IMR-90 (cell line): ENCODE measurements around the gene CLPTM1L.

ENCODE experiments used
- BHLHE40 ChIP-seq: fragments of 150-350 bp; IDR thresholded peaks from 2 replicates; pipeline ENCODE4 v1.6.1; 2016; ENCODE audit warnings: mild to moderate bottlenecking, low read depth, low read length
- CEBPB ChIP-seq: IDR thresholded peaks from 2 replicates; pipeline ENCODE4 v1.6.1; 2012; ENCODE audit warnings: low read depth, low read length, improper control_type of control experiment
- CHD1 ChIP-seq: IDR thresholded peaks from 2 replicates; pipeline ENCODE4 v1.6.1; 2012; ENCODE audit warnings: low read depth, low read length, improper control_type of control experiment
- CTCF ChIP-seq: conservative IDR thresholded peaks from 2 replicates; pipeline ENCODE4 v1.5.1; 2012; ENCODE audit warnings: mild to moderate bottlenecking, low read depth, low read length, improper control_type of control experiment
- MXI1 ChIP-seq: IDR thresholded peaks from 2 replicates; pipeline ENCODE4 v1.6.1; 2012; ENCODE audit warnings: low read depth, mild to moderate bottlenecking, low read length, moderate library complexity, borderline replicate concordance
- POLR2A ChIP-seq: IDR thresholded peaks from 2 replicates; pipeline ENCODE4 v1.6.1; 2012; ENCODE audit warnings: mild to moderate bottlenecking, low read depth, low read length
- RCOR1 ChIP-seq: IDR thresholded peaks from 2 replicates; pipeline ENCODE4 v1.6.1; 2012; ENCODE audit warnings: mild to moderate bottlenecking, low read length, improper control_type of control experiment; ENCODE audit not compliant: insufficient replicate concordance
- RFX5 ChIP-seq: IDR thresholded peaks from 2 replicates; pipeline ENCODE4 v1.8.0; 2012; ENCODE audit warnings: low read depth, mild to moderate bottlenecking, low read length, moderate library complexity
- SMC3 ChIP-seq: fragments of 150-350 bp; IDR thresholded peaks from 2 replicates; pipeline ENCODE4 v1.6.1; 2016; ENCODE audit warnings: low read depth, mild to moderate bottlenecking, antibody characterized with exemption, low read length, moderate library complexity
- USF2 ChIP-seq: fragments of 150-350 bp; IDR thresholded peaks from 2 replicates; pipeline ENCODE4 v1.6.1; 2017; ENCODE audit warnings: mild to moderate bottlenecking, antibody characterized with exemption, low read length, low read depth

GRCh38 chr5:1322036-1322900 is 22.6 kb downstream of the CLPTM1L start:
- no peak for TF ChIP-seq RFX5
- TF ChIP-seq CTCF = no peak
- no peak for TF ChIP-seq RCOR1
- no peak for TF ChIP-seq POLR2A
- TF ChIP-seq SMC3 = no peak
- no peak for TF ChIP-seq CEBPB
- TF ChIP-seq CHD1 = no peak
- no peak for TF ChIP-seq BHLHE40
- no peak for TF ChIP-seq USF2
- TF ChIP-seq MXI1 = no peak
